Upper lobe of right lung (tissue), 1 donor: ENCODE data around the gene CIROP. TPM values are rescaled to one million over a fixed set of nuclear protein-coding genes. Genes with fewer than 3 reads are reported as not detected.

ENCODE experiments used
- ATAC-seq: fragments of 200-7000 bp; cut with Tn5 transposase; one replicate; pipeline ENCODE4 v1.9.1; 2020; ENCODE audit warnings: mild to moderate bottlenecking, moderate library complexity
- DNase-seq: peaks from one replicate; pipeline ENCODE4 v3.0.0-alpha.2; 2020
- H3K27ac ChIP-seq: fragments of 200-600 bp; one replicate; pipeline ENCODE4 v1.8.0; 2022
- H3K27me3 ChIP-seq: fragments of 200-600 bp; one replicate; pipeline ENCODE4 v1.8.0; 2022; ENCODE audit warnings: mild to moderate bottlenecking
- H3K36me3 ChIP-seq: fragments of 200-600 bp; one replicate; pipeline ENCODE4 v1.8.0; 2022
- H3K4me1 ChIP-seq: fragments of 200-600 bp; one replicate; pipeline ENCODE4 v1.8.0; 2022
- H3K4me3 ChIP-seq: fragments of 200-600 bp; one replicate; pipeline ENCODE4 v1.8.0; 2022; ENCODE audit warnings: mild to moderate bottlenecking
- H3K9me3 ChIP-seq: fragments of 200-600 bp; one replicate; pipeline ENCODE4 v1.8.0; 2022
- intact Hi-C: fragments of 100-400 bp; cut with DNase I; formaldehyde crosslinking; loops from one replicate; pipeline ENCODE4 v1.11.0; 2022
- total RNA-seq: library from RNA; stranded (reverse); fragmentation: NEBNext Ultra II Directional; extraction: Animal tissue kit (Norgen Biotek cat#: 25700); gene quantifications from one replicate; pipeline ENCODE4 v1.2.1, GENCODE V29; 2021
- TF ChIP-seq, protein P1 (sequence below): fragments of 200-600 bp; IDR thresholded peaks from one replicate; pipeline ENCODE4 v1.8.0; 2022; ENCODE audit warnings: antibody characterized with exemption
- donor health status: DM: no; HTN: yes; CAD: no; lungs with severe emphysema.

CIROP gene
- total RNA-seq, 1 donor from 2014 or later = not detected

DNA sequence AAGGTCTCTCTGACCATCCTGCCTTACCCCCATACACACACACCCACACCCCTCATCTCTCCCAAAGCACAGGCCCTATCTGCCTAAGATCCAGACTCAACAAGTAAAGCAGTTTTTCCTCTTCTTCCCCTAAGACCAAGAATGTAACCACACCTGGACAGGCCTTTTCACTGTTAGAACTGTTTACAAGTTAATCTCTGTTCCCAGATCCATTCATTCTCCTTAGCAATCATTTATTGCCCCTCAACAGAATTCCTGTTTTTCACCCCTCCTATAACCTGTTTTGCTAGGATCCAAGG, 1.9 kb upstream of the CIROP start:
- peak overlapping the region; percentile 19 for H3K27ac ChIP-seq
- no peaks in the 10 kb centered on the region for H3K9me3 ChIP-seq
- no peaks in the 10 kb centered on the region for H3K4me1 ChIP-seq
- intact Hi-C loops = no loop called here
- DNase-seq = no peak
- TF ChIP-seq, protein P1, sequence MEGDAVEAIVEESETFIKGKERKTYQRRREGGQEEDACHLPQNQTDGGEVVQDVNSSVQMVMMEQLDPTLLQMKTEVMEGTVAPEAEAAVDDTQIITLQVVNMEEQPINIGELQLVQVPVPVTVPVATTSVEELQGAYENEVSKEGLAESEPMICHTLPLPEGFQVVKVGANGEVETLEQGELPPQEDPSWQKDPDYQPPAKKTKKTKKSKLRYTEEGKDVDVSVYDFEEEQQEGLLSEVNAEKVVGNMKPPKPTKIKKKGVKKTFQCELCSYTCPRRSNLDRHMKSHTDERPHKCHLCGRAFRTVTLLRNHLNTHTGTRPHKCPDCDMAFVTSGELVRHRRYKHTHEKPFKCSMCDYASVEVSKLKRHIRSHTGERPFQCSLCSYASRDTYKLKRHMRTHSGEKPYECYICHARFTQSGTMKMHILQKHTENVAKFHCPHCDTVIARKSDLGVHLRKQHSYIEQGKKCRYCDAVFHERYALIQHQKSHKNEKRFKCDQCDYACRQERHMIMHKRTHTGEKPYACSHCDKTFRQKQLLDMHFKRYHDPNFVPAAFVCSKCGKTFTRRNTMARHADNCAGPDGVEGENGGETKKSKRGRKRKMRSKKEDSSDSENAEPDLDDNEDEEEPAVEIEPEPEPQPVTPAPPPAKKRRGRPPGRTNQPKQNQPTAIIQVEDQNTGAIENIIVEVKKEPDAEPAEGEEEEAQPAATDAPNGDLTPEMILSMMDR = no peak
- no peaks in the 10 kb centered on the region for H3K36me3 ChIP-seq
- no peak for ATAC-seq
- no peaks in the 10 kb centered on the region for H3K27me3 ChIP-seq
- H3K4me3 ChIP-seq = no peak overlapping the region

DNA sequence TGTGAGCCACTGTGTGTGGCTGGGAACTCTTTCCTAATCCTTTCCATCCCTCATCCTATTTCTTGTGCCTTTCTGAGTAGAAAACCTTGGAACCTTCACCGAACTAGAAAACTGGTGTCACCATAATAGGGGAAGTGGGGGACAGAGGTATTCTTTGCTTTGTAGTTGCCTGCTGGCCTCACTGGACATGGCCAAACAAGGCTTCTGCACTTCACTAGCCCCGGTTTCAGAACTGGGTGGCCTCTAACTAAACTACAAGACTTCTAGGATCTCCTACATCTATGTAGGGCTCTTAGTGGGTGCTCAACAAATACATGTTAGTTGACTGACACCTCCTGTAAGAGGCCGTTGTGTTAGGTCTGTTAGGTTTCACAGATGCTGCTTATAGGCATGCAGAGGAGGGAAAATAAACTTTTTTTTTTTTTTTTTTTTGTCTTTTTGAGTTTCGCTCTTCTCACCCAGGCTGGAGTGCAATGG, 597 bp upstream of the CIROP start:
- H3K9me3 ChIP-seq = no peaks in the 10 kb centered on the region
- H3K36me3 ChIP-seq = no peaks in the 10 kb centered on the region
- H3K4me3 ChIP-seq = no peak overlapping the region
- no peak for DNase-seq
- intact Hi-C loops = no loop called here
- ATAC-seq = no peak
- H3K4me1 ChIP-seq = no peaks in the 10 kb centered on the region
- no peaks in the 10 kb centered on the region for H3K27me3 ChIP-seq
- TF ChIP-seq, protein P1 = no peak
- no peak overlapping the region for H3K27ac ChIP-seq

DNA sequence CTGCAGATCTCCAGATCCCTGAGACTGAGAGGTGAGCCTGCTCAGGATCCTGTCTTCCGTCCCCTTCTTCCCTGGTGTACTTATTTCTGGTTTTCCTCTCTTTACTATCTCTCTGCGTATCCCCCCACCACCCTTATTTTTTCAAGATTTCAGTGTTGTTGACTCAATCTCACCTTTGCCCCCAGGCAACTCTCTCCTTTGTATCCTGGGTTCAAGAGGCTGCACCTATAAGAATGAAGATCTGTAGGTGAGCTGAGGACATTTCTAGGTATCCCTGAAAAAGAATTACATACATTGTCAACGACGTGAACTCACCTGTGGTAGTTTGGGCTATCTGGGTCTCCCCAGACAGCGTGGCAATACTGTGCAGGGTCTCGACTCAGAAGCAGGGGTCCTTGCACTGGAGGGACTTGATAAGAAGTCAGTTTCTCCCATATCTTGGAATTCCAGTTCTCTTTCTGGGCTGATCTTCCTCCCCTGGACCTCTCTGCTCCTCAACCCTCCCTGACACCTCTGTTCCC, 659 bp downstream of the CIROP start:
- DNase-seq (no peak), ATAC-seq (no peak)
- Histone ChIP-seq H3K27me3 (no peaks in the 10 kb centered on the region), H3K27ac (no peak overlapping the region), H3K36me3 (peaks cover 2% of the 10 kb centered on the region), H3K9me3 (no peaks in the 10 kb centered on the region), H3K4me3 (no peak overlapping the region), H3K4me1 (peaks cover 10% of the 10 kb centered on the region)
- intact Hi-C loops = no loop called here
- TF ChIP-seq, protein P1 = no peak

DNA sequence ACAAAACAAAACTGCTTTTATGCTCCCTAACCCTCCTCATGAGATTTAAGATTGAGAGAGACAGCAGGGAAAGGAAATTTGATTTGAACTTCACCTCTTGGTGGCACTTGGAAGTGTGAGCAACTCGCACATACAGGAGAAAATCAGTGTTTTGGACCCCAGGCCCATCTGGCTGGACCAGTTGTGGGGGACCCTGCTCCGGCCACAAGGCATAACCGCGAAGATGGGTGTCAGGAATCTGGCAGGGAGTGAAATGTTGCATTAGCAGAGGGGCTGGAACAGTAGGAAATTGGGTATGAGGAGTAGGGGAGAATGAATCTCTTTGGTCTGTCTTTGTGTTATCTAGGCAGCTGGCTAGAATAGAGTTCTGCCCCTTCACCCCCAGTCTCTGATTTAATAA, 1.2 kb downstream of the CIROP start:
- H3K36me3 ChIP-seq = peaks cover 8% of the 10 kb centered on the region
- ATAC-seq = no peak
- no peaks in the 10 kb centered on the region for H3K27me3 ChIP-seq
- TF ChIP-seq, protein P1 = no peak
- no peak overlapping the region for H3K27ac ChIP-seq
- H3K9me3 ChIP-seq = no peaks in the 10 kb centered on the region
- intact Hi-C loops = no loop called here
- DNase-seq = no peak
- H3K4me3 ChIP-seq = no peak overlapping the region
- peaks cover 15% of the 10 kb centered on the region for H3K4me1 ChIP-seq

DNA sequence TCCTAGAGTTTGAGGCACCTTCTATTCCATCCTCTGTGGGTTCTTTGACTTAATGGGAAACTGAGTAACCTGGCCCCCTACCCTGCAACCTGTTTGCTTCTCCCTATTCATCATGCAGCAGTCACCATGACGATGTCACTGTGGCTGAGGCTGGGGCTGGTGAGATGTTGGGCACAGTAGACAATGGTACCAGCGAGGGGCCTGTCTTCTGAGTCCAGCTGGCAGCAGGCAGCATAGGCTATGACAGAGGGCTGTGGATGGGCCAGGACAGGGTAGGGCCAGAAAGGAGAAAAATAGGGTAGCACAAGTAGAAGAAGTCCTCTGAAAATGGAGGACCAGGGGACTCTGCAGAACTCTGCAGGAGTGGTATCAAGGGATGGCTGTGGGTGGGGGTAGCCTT, 2.0 kb downstream of the CIROP start:
- Histone ChIP-seq H3K9me3 (no peaks in the 10 kb centered on the region), H3K36me3 (peaks cover 15% of the 10 kb centered on the region), H3K4me3 (no peak overlapping the region), H3K27me3 (no peaks in the 10 kb centered on the region), H3K27ac (no peak overlapping the region), H3K4me1 (peaks cover 19% of the 10 kb centered on the region)
- no peak for ATAC-seq
- intact Hi-C loops = no loop called here
- DNase-seq = no peak
- TF ChIP-seq, protein P1 = no peak
